HG03095 (cell line): Measurements from ENCODE around the gene TMEM116.
"Not testable (repeated sequence)": the region's sequence is repeated elsewhere in the genome, so short reads cannot be mapped to it uniquely, and the experiment has no call there.

Experiments used
- ATAC-seq: cut with Tn5 transposase; IDR thresholded peaks from one replicate; pipeline ENCODE4 v1.9.1; 2021; ENCODE audit warnings: moderate library complexity; ENCODE audit not compliant: unreplicated experiment

The TMEM116 gene

GRCh38 chr12:112012775-112013600 is at the start of gene TMEM116, which contains the start of gene ERP29:
TMEM116 (minus strand) TSS chr12:112013165; CDS start chr12:112005270, 7,895 bp downstream.
ERP29 (plus strand) TSS chr12:112013426; CDS start chr12:112013466, 40 bp downstream.
- ATAC-seq: peak; percentile 56

DNA sequence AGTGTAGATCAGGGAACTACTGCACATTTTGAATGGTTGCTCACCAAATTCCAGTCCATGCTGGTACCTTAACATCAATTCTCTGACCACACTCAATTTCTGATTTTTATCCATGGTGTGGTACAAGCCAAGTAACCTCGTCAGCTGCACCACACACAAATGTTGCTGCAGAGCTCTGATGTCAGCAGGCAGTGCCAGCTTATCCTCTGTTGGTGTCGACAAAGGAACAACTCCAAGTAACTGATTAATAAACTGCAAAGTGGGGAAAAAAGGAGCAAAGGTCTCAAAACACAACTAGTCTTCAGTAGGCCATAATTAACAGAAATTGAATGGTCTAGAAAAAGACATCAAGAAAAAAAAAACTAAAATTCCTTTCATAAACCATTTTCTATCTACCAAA is 48.2 kb upstream of the TMEM116 start:
- no peak for ATAC-seq

- ATAC-seq: no peak
These were observed 36.4 kb upstream of the TMEM116 start for GRCh38 chr12:112049351-112049750.

- ATAC-seq: no peak
These were observed 33.0 kb upstream of the TMEM116 start for GRCh38 chr12:112046003-112046402.

DNA sequence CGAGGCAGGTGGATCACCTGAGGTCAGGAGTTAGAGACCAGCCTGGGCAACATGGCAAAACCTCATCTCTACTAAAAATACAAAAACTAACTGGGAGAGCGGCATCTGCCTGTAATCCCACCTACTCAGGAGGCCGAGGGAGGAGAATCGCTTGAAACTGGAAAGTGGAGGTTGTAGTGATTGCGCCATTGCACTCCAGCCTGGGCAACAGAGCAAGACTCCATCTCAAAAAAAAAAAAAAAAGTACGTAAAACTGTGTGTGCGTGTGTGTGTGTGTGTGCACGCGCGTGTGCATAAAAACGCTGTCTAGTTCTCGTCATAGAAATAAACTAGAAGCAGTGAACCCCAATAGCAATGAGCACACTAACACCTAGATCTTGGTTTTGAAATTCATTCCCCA is 23.6 kb upstream of the TMEM116 start:
- not testable (repeated sequence) for ATAC-seq

DNA sequence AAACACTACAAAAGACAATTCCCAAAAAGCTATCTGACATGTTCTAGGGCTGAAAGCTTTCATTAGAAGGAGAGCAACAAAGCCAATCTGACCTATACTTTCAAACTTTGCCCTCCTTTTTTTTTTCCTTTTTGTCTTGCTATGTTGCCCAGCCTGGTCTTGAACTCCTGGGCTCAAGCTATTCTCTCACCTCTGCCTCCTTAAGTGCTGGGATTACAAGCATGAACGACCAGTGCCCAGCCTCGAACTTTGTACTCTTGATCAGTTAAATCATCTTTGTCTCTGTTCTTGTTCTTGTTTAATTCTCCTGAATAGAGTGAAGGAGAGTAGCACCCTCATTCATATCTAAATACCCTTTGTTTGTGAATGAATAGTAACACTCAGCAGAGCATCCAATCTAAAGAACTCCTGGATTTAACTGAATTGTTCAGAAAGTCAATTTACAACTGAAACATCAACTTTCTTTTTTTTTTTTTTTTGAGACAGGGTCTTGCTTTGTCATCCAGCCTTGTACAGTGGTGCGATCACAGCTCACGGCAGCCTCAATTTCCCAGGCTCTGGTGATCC is 22.3 kb upstream of the TMEM116 start:
- ATAC-seq: no peak

DNA sequence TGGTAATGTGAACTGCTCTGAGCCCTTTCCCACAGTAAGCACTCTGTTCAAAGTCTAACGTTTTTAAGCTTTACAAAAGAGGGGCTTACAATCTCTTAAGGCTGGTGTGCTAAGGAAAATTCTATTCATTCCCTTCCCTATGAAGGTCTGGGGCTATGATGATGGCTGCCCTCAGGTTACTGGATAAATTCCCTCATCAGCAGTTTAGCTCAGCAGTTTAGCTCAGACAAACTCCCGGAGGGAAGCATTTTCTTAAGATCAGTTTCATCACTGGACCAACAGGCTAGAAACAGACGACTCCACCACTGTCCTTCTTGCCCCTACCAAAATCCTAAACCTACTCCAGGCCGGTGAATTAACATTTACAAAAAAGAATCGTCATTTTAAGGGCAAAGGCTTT is 19.3 kb upstream of the TMEM116 start:
- no peak for ATAC-seq

- ATAC-seq: no peak
These were observed 18.5 kb upstream of the TMEM116 start for GRCh38 chr12:112031472-112031871.

- no peak for ATAC-seq
These were observed 16.3 kb upstream of the TMEM116 start for GRCh38 chr12:112029301-112029700.

GRCh38 chr12:112025808-112026375 is 12.9 kb upstream of the TMEM116 start:
- no peak for ATAC-seq

DNA sequence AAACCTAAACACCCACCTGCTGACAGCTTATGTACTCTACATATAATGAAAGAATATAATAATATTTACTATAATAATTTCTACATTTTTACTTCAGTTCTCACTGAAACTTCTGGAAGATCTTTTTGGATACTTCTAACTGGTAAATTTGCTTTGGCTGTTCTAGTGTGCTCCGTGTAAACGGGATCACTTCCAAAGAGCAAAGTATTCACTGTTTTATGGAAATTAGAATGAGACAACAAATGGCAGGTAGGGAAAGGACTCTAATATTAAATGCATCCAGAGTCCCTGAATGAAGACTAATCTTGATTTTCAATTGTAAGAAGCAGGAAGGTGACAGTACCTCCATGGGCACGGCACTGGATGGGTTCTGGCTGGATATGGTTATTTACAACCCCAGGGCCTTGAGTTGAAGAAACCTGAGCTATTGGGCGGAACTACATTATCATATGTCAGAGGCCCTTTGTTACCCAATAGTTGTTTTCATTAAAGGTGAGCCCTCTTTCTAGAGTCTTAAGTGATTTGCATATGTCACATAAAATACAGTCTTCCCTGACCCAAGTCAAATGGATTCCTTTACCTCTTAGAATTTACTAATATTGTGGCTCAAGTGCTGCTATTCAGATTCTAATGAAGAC is 10.9 kb upstream of the TMEM116 start:
- ATAC-seq: no peak

- ATAC-seq: no peak
These were observed 9.5 kb upstream of the TMEM116 start for GRCh38 chr12:112022241-112023016.

DNA sequence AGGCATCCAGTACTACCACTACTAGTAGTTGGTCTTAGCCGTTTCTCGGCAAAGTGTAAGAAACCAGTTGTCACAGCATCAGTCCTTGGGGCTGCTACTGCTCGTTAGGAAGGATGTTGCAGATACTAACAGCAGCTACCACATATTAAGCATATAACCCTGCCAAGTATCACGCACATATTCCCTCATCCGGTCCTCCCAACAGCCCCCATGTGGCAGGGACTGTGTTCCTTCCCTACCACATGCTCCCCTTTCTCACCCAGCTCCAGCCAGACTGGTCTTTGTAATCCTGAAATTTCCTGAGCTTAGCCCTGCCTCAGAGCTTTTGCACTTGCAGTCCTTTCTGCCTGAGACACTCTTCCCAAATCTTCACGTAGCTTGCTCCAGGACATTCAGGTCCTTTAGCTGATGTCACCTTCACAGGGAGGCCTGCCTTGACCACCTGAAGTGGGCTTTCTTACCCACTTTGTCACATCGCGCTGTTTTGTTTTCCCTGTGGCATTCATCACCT is 8.0 kb upstream of the TMEM116 start:
- no peak for ATAC-seq

DNA sequence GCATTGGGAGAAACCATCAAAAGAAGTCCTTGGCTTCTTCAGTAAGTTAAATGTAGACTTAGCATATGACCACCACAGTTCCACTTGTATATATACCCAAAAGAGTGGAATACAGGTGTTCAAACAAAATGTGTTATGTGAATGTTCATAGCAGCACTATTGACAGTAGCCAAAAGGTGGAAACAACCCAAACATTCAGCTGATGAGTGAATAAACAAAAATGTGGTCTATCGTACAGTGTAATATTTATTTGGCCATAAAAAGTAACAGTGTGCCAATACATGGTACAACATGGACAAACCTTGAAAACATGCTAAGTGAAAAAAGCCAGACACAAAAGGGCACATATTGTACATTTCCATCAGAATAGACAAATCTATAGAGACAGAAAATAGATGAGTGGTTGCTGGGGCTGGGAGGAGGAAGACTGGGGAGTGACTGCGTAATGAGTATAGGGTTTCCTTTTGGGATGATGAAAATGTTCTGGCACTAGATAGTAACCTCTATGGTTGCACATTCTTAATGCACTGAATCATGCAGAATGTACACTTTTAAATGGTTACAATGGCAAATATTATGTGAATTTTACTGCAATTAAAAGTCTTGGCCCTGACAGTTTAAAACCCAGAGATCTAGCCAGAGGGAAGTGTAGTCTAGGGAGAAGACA is 5.7 kb upstream of the TMEM116 start:
- ATAC-seq: no peak

- ATAC-seq: no peak
These were observed 4.1 kb upstream of the TMEM116 start for GRCh38 chr12:112017041-112017440.

GRCh38 chr12:112015938-112016337 is 3.0 kb upstream of the TMEM116 start:
- ATAC-seq: no peak

DNA sequence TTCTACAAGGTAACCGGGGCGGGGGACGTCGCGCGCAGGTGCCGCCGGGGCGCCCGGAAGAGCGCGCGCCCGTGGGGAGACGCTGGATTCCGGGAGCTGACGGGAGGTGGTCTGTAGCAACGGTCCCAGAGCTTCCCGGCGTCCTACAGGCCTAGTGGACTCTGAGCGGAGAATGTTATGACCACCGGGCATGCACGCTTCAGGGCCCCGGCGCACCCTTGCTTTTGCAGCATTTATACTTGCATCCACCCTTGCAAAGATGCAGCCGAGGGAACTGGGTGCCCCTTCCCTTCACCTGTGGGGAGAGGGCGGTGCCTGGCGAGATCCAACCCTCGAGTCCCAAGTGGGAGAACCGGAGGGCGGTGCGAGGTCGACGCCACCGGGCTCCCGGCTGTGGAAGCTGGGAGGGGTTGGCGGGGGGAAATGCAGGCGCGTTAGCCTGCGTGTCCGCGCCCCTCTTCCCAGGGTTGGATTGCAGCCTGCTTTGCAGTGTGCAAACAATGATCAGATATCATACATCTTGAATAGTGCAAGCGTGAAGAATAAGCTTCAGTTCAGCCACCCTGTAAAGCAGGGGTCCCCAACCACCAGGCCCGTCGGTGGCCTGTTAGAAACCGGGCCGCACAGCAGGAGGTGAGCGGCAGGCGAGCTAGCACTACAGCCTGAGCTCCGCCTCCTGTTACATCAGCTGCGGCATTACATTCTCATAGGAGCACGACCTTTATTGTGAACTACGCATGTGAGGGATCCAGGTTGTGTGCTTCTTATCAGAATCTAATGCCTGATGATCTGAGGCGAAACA is 837 bp upstream of the TMEM116 start:
- ATAC-seq: peak; percentile 34

DNA sequence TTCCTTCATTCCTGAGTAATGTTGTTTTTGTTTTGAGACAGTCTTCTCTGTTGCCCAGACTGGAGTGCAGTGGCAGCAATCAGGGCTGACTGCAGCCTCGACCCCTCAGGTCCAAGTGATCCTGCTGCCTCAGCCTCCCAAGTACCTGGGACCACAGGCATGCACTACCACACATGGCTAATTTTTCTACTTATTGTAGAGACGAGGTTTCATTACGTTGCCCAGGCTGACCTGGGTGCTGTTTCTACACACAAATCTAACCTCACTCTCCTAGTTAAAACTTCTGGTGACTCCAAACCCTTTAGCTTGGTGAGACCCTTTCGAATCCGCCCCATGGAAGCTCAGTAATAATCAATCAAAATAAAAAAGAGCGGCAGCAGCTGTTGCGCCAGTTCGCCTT is 1.3 kb downstream of the TMEM116 start:
- no peak for ATAC-seq
